Measurements from ENCODE around the gene DNMT1.

The DNMT1 gene

GRCh38 chr19:10112895-10113591, 81.7 kb downstream of the DNMT1 start:
- Mint-ChIP-seq H3K9me3 (no peaks in the 10 kb centered on the region), H3K4me1 (peaks cover 73% of the 10 kb centered on the region), H3K27ac (peak overlapping the region; percentile 95), H3K4me3 (peak overlapping the region; percentile 79), H3K36me3 (ENCODE audit: low read depth) (peaks cover 63% of the 10 kb centered on the region), H3K27me3 (no peaks in the 10 kb centered on the region)
- ATAC-seq: peak; percentile 26
- DNase-seq: peak; percentile 81

GRCh38 chr19:10112037-10112761, 82.6 kb downstream of the DNMT1 start:
- peak overlapping the region; percentile 79 for H3K4me3 Mint-ChIP-seq
- peaks cover 68% of the 10 kb centered on the region for H3K36me3 Mint-ChIP-seq (ENCODE audit: low read depth)
- H3K9me3 Mint-ChIP-seq: no peaks in the 10 kb centered on the region
- H3K27ac Mint-ChIP-seq: peak overlapping the region; percentile 95
- no peaks in the 10 kb centered on the region for H3K27me3 Mint-ChIP-seq
- DNase-seq (peak; percentile 75), ATAC-seq (peak; percentile 60)
- peaks cover 71% of the 10 kb centered on the region for H3K4me1 Mint-ChIP-seq

- H3K27ac Mint-ChIP-seq: peak within 1 kb of the TSS; percentile 95
- H3K27me3 Mint-ChIP-seq: no peaks in the 10 kb centered on the region
- peak; percentile 8 for ATAC-seq
- DNase-seq: peak; percentile 74
- peak within 1 kb of the TSS; percentile 79 for H3K4me3 Mint-ChIP-seq
- H3K9me3 Mint-ChIP-seq: no peaks in the 10 kb centered on the region
- peaks cover 77% of the 10 kb centered on the region for H3K4me1 Mint-ChIP-seq
- H3K36me3 Mint-ChIP-seq (ENCODE audit: low read depth): peaks cover 74% of the 10 kb centered on the region
These were observed 83.3 kb downstream of the DNMT1 start, which contains the start of gene P2RY11 for GRCh38 chr19:10111405-10111811. Gene P2RY11 (plus strand): TSS chr19:10111693. CDS start chr19:10111722, 29 bp downstream.

GRCh38 chr19:10110972-10111317, 83.8 kb downstream of the DNMT1 start:
- DNase-seq (no peak), ATAC-seq (no peak)
- peaks cover 75% of the 10 kb centered on the region for H3K4me1 Mint-ChIP-seq
- no peaks in the 10 kb centered on the region for H3K27me3 Mint-ChIP-seq
- peak overlapping the region; percentile 79 for H3K4me3 Mint-ChIP-seq
- no peaks in the 10 kb centered on the region for H3K9me3 Mint-ChIP-seq
- H3K36me3 Mint-ChIP-seq (ENCODE audit: low read depth): peaks cover 71% of the 10 kb centered on the region
- peak overlapping the region; percentile 95 for H3K27ac Mint-ChIP-seq

GRCh38 chr19:10110076-10110971, 84.4 kb downstream of the DNMT1 start:
- Mint-ChIP-seq H3K4me3 (peak overlapping the region; percentile 94), H3K27ac (peak overlapping the region; percentile 92), H3K4me1 (peaks cover 80% of the 10 kb centered on the region), H3K36me3 (ENCODE audit: low read depth) (peaks cover 66% of the 10 kb centered on the region), H3K9me3 (no peaks in the 10 kb centered on the region), H3K27me3 (no peaks in the 10 kb centered on the region)
- ATAC-seq (no peak), DNase-seq (no peak)

- Mint-ChIP-seq H3K9me3 (no peaks in the 10 kb centered on the region), H3K4me3 (peak overlapping the region; percentile 94), H3K36me3 (ENCODE audit: low read depth) (peaks cover 61% of the 10 kb centered on the region), H3K4me1 (peaks cover 83% of the 10 kb centered on the region), H3K27ac (peak overlapping the region; percentile 85), H3K27me3 (peaks cover 2% of the 10 kb centered on the region)
- DNase-seq (no peak), ATAC-seq (no peak)
These were observed 85.2 kb downstream of the DNMT1 start for GRCh38 chr19:10109528-10109927.

GRCh38 chr19:10107817-10108367, 86.9 kb downstream of the DNMT1 start:
- DNase-seq: no peak
- Mint-ChIP-seq H3K4me1 (peaks cover 85% of the 10 kb centered on the region), H3K4me3 (peak overlapping the region; percentile 94), H3K27ac (peak overlapping the region; percentile 100), H3K36me3 (ENCODE audit: low read depth) (peaks cover 59% of the 10 kb centered on the region), H3K27me3 (peaks cover 2% of the 10 kb centered on the region), H3K9me3 (no peaks in the 10 kb centered on the region)
- ATAC-seq: no peak

- Mint-ChIP-seq H3K27ac (peak overlapping the region; percentile 100), H3K4me1 (peaks cover 85% of the 10 kb centered on the region), H3K27me3 (peaks cover 2% of the 10 kb centered on the region), H3K9me3 (no peaks in the 10 kb centered on the region), H3K4me3 (peak overlapping the region; percentile 94), H3K36me3 (ENCODE audit: low read depth) (peaks cover 53% of the 10 kb centered on the region)
- DNase-seq: no peak
- no peak for ATAC-seq
These were observed 87.5 kb downstream of the DNMT1 start for GRCh38 chr19:10107254-10107653.

GRCh38 chr19:10106100-10106936, 88.4 kb downstream of the DNMT1 start, which contains the start of gene PPAN:
Gene PPAN (plus strand): TSS chr19:10106362. CDS start chr19:10106395, 33 bp downstream.
- Mint-ChIP-seq H3K27ac (peak within 1 kb of the TSS; percentile 100), H3K4me3 (peak within 1 kb of the TSS; percentile 94), H3K36me3 (ENCODE audit: low read depth) (peaks cover 45% of the 10 kb centered on the region), H3K27me3 (peaks cover 2% of the 10 kb centered on the region), H3K9me3 (no peaks in the 10 kb centered on the region), H3K4me1 (peaks cover 84% of the 10 kb centered on the region)
- DNase-seq (peak; percentile 97), ATAC-seq (peak; percentile 56)

- DNase-seq (peak; percentile 85), ATAC-seq (peak; percentile 59)
- Mint-ChIP-seq H3K4me3 (peak overlapping the region; percentile 94), H3K4me1 (peaks cover 85% of the 10 kb centered on the region), H3K9me3 (no peaks in the 10 kb centered on the region), H3K27ac (peak overlapping the region; percentile 100), H3K36me3 (ENCODE audit: low read depth) (peaks cover 40% of the 10 kb centered on the region), H3K27me3 (peaks cover 2% of the 10 kb centered on the region)
These were observed 89.1 kb downstream of the DNMT1 start for GRCh38 chr19:10105509-10106099.

- H3K4me1 Mint-ChIP-seq: peaks cover 82% of the 10 kb centered on the region
- peak overlapping the region; percentile 94 for H3K4me3 Mint-ChIP-seq
- H3K27ac Mint-ChIP-seq: peak overlapping the region; percentile 100
- DNase-seq (peak; percentile 75), ATAC-seq (peak; percentile 77)
- peaks cover 37% of the 10 kb centered on the region for H3K36me3 Mint-ChIP-seq (ENCODE audit: low read depth)
- no peaks in the 10 kb centered on the region for H3K9me3 Mint-ChIP-seq
- H3K27me3 Mint-ChIP-seq: peaks cover 2% of the 10 kb centered on the region
These were observed 89.9 kb downstream of the DNMT1 start for GRCh38 chr19:10104665-10105508.

GRCh38 chr19:10104130-10104513, 90.6 kb downstream of the DNMT1 start:
- H3K4me3 Mint-ChIP-seq: peak overlapping the region; percentile 94
- H3K4me1 Mint-ChIP-seq: peaks cover 81% of the 10 kb centered on the region
- peak overlapping the region; percentile 100 for H3K27ac Mint-ChIP-seq
- H3K36me3 Mint-ChIP-seq (ENCODE audit: low read depth): peaks cover 29% of the 10 kb centered on the region
- DNase-seq: no peak
- no peaks in the 10 kb centered on the region for H3K9me3 Mint-ChIP-seq
- no peak for ATAC-seq
- H3K27me3 Mint-ChIP-seq: peaks cover 2% of the 10 kb centered on the region

Measured in activated naive CD8-positive, alpha-beta T cell treated with anti-CD3 and anti-CD28 coated beads, Interleukin-2, amount 50 U/mL, for 24 hours (primary cell).